ENCODE results near the gene CRYBG3. TPM values are rescaled to one million over a fixed set of nuclear protein-coding genes. Genes with fewer than 3 reads are reported as not detected.

CRYBG3 gene
- polyA plus RNA-seq, 1 donor (not counting 4 experiments of a cell fraction or from before 2014, with no cell fraction given): 6.9 TPM

DNA sequence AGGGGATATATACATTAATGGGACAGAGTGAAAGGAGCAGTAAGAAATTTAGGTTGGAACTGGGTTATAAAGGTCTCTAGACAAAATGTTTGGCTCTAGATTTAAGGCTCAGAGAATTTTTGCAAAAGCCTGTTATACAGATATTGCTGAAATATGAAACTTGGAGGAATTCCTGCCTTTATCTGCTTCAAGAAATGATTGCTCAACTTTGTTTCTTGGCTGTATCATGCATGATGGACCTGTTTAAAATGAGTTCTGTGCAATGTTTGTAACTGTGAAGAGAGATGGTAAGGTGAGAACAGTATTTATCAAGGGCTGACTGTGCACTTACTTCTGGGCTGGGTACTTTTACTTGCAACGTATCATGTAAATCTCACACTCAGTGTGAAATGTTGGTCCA is 3.3 kb downstream of the CRYBG3 start:
- DNase-seq (ENCODE audit: low read depth, low spot score): no peak
- no peak for TF ChIP-seq EZH2 (IDR thresholded peaks at IDR 0.05; ENCODE audit: low read length)
- TF ChIP-seq, protein P1, sequence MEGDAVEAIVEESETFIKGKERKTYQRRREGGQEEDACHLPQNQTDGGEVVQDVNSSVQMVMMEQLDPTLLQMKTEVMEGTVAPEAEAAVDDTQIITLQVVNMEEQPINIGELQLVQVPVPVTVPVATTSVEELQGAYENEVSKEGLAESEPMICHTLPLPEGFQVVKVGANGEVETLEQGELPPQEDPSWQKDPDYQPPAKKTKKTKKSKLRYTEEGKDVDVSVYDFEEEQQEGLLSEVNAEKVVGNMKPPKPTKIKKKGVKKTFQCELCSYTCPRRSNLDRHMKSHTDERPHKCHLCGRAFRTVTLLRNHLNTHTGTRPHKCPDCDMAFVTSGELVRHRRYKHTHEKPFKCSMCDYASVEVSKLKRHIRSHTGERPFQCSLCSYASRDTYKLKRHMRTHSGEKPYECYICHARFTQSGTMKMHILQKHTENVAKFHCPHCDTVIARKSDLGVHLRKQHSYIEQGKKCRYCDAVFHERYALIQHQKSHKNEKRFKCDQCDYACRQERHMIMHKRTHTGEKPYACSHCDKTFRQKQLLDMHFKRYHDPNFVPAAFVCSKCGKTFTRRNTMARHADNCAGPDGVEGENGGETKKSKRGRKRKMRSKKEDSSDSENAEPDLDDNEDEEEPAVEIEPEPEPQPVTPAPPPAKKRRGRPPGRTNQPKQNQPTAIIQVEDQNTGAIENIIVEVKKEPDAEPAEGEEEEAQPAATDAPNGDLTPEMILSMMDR (optimal IDR thresholded peaks at IDR 0.05 in 1 of 3, IDR thresholded peaks at IDR 0.05 in 1 of 3, conservative IDR thresholded peaks at IDR 0.05 in 1 of 3; ENCODE audit: extremely low read depth in 1 of 3, insufficient read depth in 2 of 3, low read length in 3 of 3): no peak
- H2AFZ ChIP-seq (ENCODE audit: control insufficient read depth, low read length): no peak overlapping the region
- H3K79me2 ChIP-seq (ENCODE audit: control insufficient read depth, insufficient read depth, low read length): peaks cover 23% of the 10 kb centered on the region
- H3K4me2 ChIP-seq (ENCODE audit: control insufficient read depth, extremely low read depth, insufficient read depth, low read depth, low read length): no peak overlapping the region
- no peak overlapping the region for H3K4me3 ChIP-seq (ENCODE audit: control insufficient read depth in 2 of 3, extremely low read depth in 1 of 3, insufficient read depth in 2 of 3, low read depth in 1 of 3, low read length in 3 of 3)
- no peak overlapping the region for H3K27ac ChIP-seq (ENCODE audit: control insufficient read depth, insufficient read depth, low read length)
- H3K9me1 ChIP-seq (ENCODE audit: control insufficient read depth, extremely low read depth, insufficient read depth, low read length): no peaks in the 10 kb centered on the region
- H3K9me3 ChIP-seq (ENCODE audit: control insufficient read depth, low read depth, low read length): no peaks in the 10 kb centered on the region
- H3K27me3 ChIP-seq (ENCODE audit: control insufficient read depth, extremely low read depth, insufficient read depth, low read length): no peaks in the 10 kb centered on the region
- H3K9ac ChIP-seq (ENCODE audit: control insufficient read depth, extremely low read depth, insufficient read depth, low read length): no peak overlapping the region
- H3K36me3 ChIP-seq (ENCODE audit: control insufficient read depth in 2 of 2, extremely low read depth in 1 of 2, insufficient read depth in 2 of 2, low read length in 2 of 2): no peaks in the 10 kb centered on the region
- dilution Hi-C loops (cut with MboI; ENCODE audit: extremely low pct_ligation_motif_present, low sequenced_read_pairs): no loop called here
- peaks cover 15% of the 10 kb centered on the region for H3K4me1 ChIP-seq (ENCODE audit: control insufficient read depth, extremely low read depth, insufficient read depth, low read length)
- FAIRE-seq: no peak
- no peaks in the 10 kb centered on the region for H4K20me1 ChIP-seq (ENCODE audit: control insufficient read depth, extremely low read depth, insufficient read depth, low read length)

- no peaks in the 10 kb centered on the region for H3K9me1 ChIP-seq (ENCODE audit: control insufficient read depth, extremely low read depth, insufficient read depth, low read length)
- peaks cover 19% of the 10 kb centered on the region for H3K79me2 ChIP-seq (ENCODE audit: control insufficient read depth, insufficient read depth, low read length)
- H3K4me1 ChIP-seq (ENCODE audit: control insufficient read depth, extremely low read depth, insufficient read depth, low read length): peaks cover 15% of the 10 kb centered on the region
- H2AFZ ChIP-seq (ENCODE audit: control insufficient read depth, low read length): no peak overlapping the region
- dilution Hi-C loops (cut with MboI; ENCODE audit: extremely low pct_ligation_motif_present, low sequenced_read_pairs): no loop called here
- no peak overlapping the region for H3K4me3 ChIP-seq (ENCODE audit: control insufficient read depth in 2 of 3, extremely low read depth in 1 of 3, insufficient read depth in 2 of 3, low read depth in 1 of 3, low read length in 3 of 3)
- TF ChIP-seq EZH2 (IDR thresholded peaks at IDR 0.05; ENCODE audit: low read length): no peak
- TF ChIP-seq, protein P1 (optimal IDR thresholded peaks at IDR 0.05 in 1 of 3, IDR thresholded peaks at IDR 0.05 in 1 of 3, conservative IDR thresholded peaks at IDR 0.05 in 1 of 3; ENCODE audit: extremely low read depth in 1 of 3, insufficient read depth in 2 of 3, low read length in 3 of 3): no peak
- DNase-seq (ENCODE audit: low read depth, low spot score) (no peak), FAIRE-seq (no peak)
- no peak overlapping the region for H3K9ac ChIP-seq (ENCODE audit: control insufficient read depth, extremely low read depth, insufficient read depth, low read length)
- no peak overlapping the region for H3K4me2 ChIP-seq (ENCODE audit: control insufficient read depth, extremely low read depth, insufficient read depth, low read depth, low read length)
- no peaks in the 10 kb centered on the region for H3K27me3 ChIP-seq (ENCODE audit: control insufficient read depth, extremely low read depth, insufficient read depth, low read length)
- H3K27ac ChIP-seq (ENCODE audit: control insufficient read depth, insufficient read depth, low read length): no peak overlapping the region
- H3K36me3 ChIP-seq (ENCODE audit: control insufficient read depth in 2 of 2, extremely low read depth in 1 of 2, insufficient read depth in 2 of 2, low read length in 2 of 2): no peaks in the 10 kb centered on the region
- H4K20me1 ChIP-seq (ENCODE audit: control insufficient read depth, extremely low read depth, insufficient read depth, low read length): no peaks in the 10 kb centered on the region
- no peaks in the 10 kb centered on the region for H3K9me3 ChIP-seq (ENCODE audit: control insufficient read depth, low read depth, low read length)
Measured at GRCh38 chr3:97827741-97828471, 6.1 kb downstream of the CRYBG3 start.
